Activated CD8-positive, alpha-beta memory T cell treated with anti-CD3 and anti-CD28 coated beads, Interleukin-2, amount 50 U/mL, for 1 hour (primary cell): ENCODE measurements around the gene LRCOL1.

ENCODE experiments used
- DNase-seq: peaks from one replicate; pipeline ENCODE4 v3.0.0-alpha.2; 2020; ENCODE audit errors: extremely low read depth

The LRCOL1 gene

DNA sequence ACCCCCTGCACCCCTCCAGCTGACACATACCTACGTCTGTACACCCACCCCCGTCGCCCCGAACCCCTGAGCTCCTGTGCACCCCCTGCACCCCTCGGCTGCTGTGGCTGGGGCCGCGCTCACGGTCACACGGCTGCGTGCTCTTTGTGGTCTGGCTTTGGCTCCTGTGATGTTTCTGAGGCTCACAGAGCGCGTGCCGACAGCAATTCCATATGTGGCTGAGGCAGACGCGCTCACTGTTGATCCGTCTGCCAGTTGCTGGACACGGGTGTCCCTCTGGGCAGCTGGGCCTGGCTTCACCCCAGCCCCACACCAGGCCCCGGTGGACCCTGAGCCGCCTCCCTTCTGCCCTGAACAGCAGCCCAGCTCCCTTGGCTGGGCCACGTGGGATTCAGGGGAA lies 46.5 kb downstream of the LRCOL1 start:
- no peak for DNase-seq

DNA sequence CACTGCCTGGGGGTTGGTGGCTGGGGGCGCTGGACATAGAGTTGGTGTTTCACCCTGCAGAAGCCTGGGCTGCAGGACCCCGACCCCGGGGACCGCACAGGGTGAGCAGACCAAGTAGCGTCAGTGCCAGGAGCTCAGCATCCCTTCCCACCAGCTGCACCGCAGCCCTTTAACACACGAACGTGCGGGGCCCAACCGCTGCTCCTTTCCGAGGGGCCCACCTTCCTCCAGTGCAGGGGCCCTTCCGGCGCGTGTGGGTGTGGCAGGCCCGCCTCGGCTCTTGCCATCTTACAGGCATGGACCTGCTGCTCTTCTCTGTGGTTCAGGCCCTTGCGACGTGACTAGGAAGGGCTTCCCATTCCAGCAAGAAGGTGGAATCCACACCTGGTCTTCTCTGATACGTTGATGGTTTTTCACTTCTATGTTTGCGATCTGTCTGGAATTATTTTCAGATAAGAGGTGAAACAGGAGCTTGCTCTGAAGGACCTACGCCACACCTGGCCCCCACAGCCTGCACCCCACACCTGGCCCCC lies 47.8 kb downstream of the LRCOL1 start:
- no peak for DNase-seq

DNA sequence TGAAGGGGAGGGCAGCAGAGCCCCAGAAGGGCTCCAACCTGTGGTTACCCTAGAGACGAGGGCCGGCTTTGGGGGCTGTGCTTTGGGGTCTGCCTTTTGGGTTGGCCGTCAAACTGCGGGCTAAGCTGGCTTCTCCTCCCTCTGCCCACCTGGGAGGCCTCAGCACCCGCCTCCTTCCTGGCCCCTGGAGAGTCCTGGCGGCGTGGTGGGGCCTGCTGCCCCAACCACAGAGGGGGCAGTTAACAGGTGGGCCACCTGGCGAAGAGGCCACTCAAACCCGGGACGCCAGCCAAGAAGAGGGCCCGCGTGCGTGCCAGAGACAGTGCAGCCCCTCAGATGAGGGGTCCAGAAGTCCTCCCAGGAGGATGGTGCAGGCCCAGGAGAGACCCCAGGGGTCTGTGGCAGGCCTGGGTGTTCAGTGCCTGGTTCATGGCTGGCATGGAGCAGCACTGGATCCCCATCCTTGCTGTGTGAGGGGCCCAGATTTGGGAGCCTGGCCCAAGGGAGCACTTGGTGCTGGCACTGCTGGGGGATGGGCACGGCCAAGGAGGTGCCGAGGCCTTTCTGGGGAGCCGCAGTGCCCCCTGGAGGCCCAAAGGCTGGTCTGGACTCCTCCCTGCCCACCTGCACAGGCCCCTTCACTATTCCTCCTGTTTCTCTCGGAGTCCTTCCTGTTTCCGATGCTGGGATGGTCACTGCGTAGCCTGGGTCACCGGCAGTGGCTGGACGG lies 48.8 kb downstream of the LRCOL1 start:
- no peak for DNase-seq

DNA sequence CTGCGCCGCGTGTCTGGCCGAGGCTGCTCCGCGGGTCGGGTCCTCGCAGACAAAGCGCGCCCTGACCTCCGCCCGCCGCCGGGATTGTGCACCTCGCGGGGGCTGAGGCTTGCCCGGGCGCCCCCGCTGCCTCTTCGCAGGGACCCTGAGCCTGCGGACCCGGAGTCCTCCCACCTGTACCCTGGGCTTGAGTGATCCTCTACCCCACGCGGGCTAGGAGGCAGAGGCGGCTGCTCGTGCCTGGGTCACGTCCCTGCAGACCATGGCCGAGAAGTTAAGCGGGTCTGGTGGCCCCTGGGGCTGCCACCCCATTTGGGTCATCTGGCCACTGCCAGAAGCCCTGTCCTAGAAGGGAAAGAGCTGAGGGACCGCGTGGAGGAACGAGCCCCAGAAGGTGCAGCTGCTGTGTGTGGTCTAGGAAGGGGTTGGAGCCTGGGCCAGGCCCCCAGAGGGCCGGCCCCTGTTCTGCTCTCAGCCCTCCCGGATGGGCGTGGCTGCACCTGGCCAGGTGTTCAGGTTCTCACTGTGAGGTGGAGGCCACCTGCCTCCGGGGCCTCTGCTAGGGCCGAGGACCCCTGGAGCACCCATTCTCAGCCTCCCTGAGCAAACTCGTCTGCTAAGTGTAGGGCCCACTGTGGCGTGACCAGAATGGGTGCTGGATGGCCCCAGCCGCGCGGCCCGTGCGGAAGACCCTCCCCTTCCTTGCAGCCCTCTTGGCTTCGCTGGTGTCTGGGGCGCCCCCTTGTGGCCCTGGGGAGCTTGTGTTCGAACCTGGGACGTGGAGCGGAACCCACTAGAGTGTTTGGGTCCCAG lies 49.6 kb downstream of the LRCOL1 start:
- DNase-seq = peak; percentile 22

DNA sequence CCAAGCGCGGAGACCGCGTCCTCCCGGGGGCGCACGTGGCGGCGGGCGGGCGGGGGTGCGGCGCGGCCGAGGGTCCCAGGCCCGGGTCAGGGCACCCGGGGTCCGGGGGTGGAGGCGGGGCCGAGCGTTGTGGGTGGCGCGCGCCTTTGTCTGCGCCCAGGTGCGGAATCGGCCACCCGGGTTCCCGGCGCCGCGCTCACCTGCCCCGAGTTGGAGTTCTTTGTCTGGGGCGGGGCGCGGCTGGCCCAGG lies 50.1 kb downstream of the LRCOL1 start:
- no peak for DNase-seq

DNA sequence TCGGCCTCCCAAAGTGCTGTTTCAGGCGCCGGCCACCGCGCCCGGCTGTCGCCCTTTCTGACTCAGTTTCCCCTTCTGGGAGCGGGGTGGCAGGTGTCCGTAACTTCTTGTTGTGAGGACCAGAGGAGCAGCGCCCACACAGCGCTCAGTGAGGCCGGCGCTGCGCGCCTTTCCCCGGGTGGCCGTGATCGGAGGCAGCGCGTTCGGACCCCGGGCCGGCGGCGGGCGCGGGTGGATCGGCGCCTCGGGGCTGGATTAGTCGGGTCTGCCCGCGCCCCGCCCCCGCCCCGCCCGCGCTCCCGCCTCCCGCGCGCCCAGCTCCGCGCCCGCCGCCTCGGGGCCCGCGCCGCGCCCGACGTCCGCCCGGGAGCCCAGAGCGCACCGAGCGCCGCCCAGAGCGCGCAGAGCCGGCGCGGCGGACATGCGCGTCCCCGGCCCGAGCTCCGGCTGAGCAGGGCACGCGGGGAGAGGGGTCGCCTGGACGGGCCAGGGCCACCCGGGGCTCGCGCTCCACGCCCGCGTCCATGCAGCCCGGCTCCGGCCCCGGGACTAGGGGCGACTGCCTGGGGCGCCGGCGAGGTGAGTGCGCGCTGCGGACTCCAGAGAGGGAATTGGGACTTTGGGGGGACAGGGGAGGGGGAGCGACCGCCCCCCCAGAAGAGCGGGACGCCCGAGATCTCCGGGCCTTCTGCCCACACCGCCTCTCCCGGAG lies 50.6 kb downstream of the LRCOL1 start:
- no peak for DNase-seq

DNA sequence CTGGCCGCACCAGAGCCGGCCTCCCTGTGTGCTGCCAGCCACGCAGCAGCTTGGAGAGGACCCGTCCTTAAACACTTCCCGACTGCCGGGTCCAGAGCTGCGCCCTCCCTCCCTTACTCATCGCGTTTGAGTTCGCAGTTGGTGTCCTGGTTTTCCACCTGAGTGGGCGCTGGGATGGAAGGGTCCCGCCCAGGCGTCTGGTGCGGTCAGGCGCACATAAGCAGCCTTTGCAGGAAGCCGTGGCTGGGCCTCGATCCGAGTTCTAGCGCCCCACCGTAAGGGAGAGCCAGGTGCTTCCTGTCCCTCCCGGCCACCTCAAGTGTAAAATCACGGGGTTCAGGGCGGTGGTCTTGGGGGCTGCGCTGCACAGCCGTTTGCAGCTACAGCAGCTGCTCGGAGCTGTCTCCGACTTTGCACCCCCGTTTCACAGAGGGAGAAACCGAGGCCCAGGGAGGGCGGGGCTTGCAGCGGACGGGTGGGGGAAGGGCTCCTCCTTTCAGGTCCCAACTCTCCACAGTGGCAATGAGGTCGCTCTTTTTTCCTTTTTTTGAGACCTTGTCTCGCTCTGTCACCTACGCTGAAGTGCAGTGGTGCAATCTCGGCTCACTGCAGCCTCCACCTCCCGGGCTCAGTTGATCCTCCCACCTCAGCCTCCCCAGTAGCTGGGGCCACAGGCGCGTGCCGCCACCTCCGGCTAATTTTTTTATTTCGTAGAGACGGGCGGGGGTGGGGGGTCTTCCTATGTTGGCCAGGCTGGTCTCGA lies 51.3 kb downstream of the LRCOL1 start:
- DNase-seq = no peak

DNA sequence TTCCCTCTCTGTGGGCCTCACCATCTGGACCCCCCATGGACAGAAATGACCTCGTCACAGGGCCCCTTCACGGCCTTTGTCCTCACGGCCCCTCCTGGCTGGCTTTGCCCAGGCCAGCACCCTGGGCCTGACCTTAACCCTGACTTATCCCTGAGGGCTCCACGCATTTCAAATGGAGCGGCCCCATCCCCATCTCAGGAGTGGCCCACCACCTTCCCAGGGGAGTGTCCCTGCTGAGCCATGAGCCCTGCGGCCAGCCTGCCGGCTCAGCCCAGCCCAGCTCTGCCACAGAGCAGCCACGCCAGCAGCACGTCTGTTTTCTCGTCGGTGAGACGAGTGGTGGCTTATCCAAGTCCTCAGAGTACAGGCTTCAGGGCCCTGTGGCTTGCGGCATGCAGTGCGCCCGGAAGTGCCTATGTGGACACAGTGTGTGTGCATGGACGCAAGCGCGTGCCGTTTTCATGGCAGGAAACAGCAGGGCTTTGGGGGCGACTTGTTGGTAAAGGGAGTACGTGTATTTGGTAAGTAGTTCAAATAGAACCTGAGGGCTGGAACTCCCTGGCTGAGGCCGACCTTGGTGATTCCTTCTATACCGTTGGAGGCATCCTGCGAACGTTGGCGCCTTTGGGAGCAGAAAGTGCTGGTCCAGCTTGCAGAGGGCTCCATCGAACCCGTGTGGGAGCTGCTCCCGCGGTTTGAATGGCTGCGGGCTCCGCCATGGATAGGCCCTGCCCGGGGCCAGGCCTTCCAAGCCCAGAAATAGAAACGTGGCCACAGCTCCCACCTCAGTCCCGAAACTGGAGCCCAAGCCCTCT lies 52.1 kb downstream of the LRCOL1 start:
- no peak for DNase-seq

DNA sequence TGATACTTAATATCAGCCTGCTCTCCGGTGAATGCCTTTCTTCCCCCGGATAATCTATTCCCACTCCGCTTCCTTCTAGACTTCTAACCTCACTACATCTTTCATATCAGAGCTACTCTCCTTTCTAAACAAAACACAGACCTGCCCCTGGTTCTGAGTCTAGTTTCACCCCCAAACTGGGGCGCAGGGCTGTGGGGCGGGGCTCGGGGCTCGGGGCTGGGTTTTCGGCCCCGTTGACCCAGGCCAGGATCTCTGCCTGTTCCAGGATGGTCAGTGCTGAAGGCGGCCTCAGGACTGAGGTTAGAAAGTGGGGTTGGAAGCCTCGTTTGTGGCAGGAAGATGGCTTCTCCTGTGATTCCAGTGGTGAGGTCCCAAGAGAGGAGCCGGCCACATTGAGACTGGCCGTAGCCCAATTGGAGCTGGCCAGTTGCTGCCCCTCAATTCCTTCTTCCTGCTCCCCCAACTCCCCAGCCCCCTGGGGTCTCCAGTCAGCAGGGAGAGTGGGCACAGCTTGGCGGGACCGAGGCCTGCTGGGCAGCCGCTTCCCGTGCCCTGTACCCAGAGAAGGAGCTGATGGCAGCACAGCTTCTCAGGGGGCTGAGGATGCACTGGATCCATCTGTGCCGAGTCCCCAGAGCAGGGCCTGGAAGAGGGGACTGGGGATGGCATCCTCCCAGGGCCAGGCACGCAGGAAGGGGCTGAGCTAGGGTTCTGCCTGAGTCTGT lies 52.9 kb downstream of the LRCOL1 start:
- DNase-seq = no peak

DNA sequence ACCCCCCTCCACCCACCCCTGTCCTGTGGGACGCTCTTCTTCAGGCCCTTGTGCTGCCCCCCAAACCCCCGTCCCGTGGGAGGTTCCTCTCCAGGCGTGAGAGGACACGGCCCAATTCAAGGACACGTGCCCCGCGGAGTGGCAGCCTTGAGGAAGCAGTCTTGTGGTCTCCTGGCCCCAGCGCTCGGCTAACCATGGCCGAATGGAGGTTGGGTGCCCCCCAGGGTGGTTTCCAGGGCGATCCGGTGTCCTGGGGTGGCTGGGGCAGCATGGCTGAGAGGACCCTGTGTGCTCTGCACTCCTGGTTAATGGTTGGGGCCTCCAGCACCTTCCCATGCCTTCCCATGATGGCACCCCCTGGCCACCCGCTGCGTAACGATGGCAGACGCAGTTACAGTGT lies 53.6 kb downstream of the LRCOL1 start:
- no peak for DNase-seq

DNA sequence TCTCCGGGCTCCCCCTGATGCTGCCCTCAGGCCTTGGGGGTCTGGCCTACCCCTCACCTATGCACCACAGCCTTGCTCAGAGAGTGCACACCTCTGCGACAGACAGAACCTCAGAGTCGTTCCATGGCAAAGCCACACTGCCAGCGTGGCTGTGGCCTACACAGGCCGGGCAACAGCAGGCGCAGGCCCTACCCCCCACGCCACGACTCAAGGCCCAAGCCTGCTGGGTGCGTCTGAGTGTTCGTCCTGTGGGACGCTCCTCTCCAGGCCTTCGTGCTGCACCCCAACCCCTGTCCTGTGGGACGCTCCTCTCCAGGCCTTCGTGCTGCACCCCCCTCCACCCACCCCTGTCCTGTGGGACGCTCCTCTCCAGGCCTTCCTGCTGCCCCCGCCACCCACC lies 54.2 kb downstream of the LRCOL1 start:
- DNase-seq = no peak

DNA sequence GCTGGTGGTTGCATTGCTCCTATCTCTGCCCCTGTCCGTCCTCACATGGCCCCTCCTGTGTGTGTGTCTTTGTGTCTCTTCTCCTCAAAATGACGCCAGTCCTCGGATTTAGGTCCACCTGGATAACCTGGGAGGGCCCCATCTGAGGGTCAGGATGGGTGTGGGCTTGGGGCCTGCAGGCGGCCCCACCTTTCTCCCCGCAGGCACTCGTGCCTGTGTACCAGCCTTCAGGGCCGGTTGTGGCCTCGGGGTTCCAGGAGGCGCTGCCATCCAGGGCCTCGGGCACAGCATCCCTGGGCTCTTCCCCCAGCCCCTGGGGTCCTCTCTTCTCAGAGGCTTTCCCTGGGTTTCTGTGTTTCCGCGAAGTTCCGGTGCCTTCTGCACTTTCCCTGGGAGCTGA lies 54.7 kb downstream of the LRCOL1 start:
- no peak for DNase-seq

DNA sequence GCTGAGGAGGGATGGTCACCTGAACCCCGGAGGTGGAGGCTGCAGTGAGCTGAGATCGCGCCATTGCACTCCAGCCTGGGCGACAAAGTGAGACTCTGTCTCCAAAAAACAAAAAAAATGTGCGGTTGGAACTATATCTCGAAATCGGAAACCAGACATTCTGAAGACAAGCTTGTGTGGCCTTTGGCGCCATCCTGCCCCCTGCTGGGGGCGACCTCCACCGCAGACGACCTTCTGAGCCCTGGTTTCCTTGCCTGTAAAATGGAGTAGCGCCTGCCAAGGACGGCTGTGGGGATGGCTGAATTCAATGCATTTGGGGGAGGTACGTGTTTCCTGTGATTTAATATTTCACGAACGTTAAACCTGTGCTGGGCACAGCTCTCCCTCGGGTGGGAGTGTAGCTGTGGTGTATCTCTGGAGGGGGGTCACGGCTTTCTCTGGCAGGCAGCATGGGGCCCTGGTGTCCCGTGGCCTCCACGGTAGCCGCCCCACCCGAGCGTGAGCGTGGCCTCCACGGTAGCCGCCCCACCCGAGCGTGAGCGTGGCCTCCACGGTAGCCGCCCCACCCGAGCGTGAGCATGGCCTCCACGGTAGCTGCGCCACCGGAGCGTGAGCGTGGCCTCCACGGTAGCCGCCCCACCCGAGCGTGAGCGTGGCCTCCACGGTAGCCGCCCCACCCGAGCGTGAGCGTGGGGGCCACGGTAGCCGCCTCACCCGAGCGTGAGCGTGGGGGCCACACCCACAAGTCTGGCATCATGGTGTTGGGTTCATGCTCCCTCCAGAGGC lies 55.3 kb downstream of the LRCOL1 start:
- no peak for DNase-seq
